Measurements from ENCODE around the gene METTL15.

DNA sequence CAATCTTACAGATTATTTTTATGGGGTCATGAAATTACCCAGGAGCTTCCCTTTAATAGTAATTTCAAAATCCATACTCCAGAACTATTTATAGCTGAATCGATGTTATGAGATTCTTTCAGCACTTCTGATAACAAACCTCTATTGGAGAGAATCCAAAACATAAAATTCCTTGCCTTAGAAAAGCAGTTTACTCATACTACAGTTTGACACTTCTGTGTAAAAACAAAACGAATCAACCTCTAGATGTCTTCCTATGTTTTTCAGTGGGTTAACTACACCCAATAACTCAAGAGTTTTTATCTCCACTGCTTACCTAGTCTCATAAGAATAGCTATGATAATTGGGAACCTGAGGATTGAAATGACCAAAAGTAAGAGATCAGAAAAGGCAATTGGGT, 35.9 kb upstream of the METTL15 start:
- TF ChIP-seq, protein P1, sequence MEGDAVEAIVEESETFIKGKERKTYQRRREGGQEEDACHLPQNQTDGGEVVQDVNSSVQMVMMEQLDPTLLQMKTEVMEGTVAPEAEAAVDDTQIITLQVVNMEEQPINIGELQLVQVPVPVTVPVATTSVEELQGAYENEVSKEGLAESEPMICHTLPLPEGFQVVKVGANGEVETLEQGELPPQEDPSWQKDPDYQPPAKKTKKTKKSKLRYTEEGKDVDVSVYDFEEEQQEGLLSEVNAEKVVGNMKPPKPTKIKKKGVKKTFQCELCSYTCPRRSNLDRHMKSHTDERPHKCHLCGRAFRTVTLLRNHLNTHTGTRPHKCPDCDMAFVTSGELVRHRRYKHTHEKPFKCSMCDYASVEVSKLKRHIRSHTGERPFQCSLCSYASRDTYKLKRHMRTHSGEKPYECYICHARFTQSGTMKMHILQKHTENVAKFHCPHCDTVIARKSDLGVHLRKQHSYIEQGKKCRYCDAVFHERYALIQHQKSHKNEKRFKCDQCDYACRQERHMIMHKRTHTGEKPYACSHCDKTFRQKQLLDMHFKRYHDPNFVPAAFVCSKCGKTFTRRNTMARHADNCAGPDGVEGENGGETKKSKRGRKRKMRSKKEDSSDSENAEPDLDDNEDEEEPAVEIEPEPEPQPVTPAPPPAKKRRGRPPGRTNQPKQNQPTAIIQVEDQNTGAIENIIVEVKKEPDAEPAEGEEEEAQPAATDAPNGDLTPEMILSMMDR (IDR thresholded peaks at IDR 0.05): no peak
- no peak for TF ChIP-seq POLR2A (IDR thresholded peaks at IDR 0.05)

All from breast epithelium (tissue), 3 donors.